ENCODE measurements around the gene ARL2.

DNA sequence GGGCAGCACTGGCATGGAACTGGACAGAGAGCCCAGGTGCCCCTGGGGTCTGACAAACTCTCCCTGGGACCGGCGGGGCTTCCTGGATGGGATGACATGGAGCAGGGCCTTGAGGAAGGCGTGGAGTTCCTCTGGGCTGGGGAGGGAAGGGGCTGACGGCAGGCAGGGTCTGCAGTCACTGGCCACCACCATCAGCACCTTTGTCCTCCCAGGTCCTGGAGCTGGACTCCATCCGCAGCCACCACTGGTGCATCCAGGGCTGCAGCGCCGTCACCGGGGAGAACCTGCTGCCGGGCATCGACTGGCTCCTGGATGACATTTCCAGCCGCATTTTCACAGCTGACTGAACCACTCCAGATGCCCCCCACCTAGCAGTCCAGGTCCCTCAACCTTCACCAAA lies 7.5 kb downstream of the ARL2 start:
- TF ChIP-seq, protein P1, sequence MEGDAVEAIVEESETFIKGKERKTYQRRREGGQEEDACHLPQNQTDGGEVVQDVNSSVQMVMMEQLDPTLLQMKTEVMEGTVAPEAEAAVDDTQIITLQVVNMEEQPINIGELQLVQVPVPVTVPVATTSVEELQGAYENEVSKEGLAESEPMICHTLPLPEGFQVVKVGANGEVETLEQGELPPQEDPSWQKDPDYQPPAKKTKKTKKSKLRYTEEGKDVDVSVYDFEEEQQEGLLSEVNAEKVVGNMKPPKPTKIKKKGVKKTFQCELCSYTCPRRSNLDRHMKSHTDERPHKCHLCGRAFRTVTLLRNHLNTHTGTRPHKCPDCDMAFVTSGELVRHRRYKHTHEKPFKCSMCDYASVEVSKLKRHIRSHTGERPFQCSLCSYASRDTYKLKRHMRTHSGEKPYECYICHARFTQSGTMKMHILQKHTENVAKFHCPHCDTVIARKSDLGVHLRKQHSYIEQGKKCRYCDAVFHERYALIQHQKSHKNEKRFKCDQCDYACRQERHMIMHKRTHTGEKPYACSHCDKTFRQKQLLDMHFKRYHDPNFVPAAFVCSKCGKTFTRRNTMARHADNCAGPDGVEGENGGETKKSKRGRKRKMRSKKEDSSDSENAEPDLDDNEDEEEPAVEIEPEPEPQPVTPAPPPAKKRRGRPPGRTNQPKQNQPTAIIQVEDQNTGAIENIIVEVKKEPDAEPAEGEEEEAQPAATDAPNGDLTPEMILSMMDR (IDR thresholded peaks at IDR 0.05; ENCODE audit: low read depth, low read length, poor library complexity, severe bottlenecking), result no peak
- no peak for TF ChIP-seq EZH2phosphoT487 (IDR thresholded peaks at IDR 0.05; ENCODE audit: borderline replicate concordance, low read length)
